Adipose tissue (tissue), 3 donors: ENCODE results near the gene BRS3. TPM values are rescaled to one million over a fixed set of nuclear protein-coding genes. Genes with fewer than 3 reads are reported as not detected.
"Not testable (repeated sequence)": the region's sequence is repeated elsewhere in the genome, so short reads cannot be mapped to it uniquely, and the experiment has no call there.

ENCODE experiments used
- H3K27ac ChIP-seq: one replicate; pipeline ENCODE4 v1.5.1; 2013; ENCODE audit warnings: low read depth, low read length
- WGBS, 3 donors: extraction: QIAGEN DNeasy Blood & Tissue Kit; methylation state at CpG; one replicate each; pipeline ENCODE4 v1.1.7; 2013; 5-methylcytosine and 5-hydroxymethylcytosine counted together
- polyA plus RNA-seq, 3 donors: library from polyadenylated mRNA; stranded (reverse); fragments of 200-250 nt; gene quantifications; one replicate each; pipeline ENCODE4 v1.2.3, GENCODE V29; 2013
- donor health status: healthy with polysubstance abuse.
- donor health status: Bipolar disorder and iron deficiency.
- donor health status: healthy.

BRS3 gene
- under 1 TPM in 1 of 3 donors, not detected in 2; 0.03 TPM for polyA plus RNA-seq

GRCh38 chrX:136487647-136488046 is at the start of gene BRS3:
Gene BRS3, plus strand, starts transcription at chrX:136487947. Its CDS starts 168 bp downstream, at chrX:136488115.
- WGBS, 3 donors, result 59 to 68% (median 67%) methylated on average over 4 of the region's 4 CpGs
- no peak within 1 kb of the TSS for H3K27ac ChIP-seq

GRCh38 chrX:136438192-136438591 is 49.6 kb upstream of the BRS3 start:
- no peak overlapping the region for H3K27ac ChIP-seq
- WGBS, 3 donors, result 55 to 83% (median 60%) methylated on average over 3 of the region's 3 CpGs

- not testable (repeated sequence) for H3K27ac ChIP-seq
- 87 to 94% (median 90%) methylated on average over 13 to 17 of the region's 18 CpGs for WGBS, 3 donors
Observed at GRCh38 chrX:136445674-136446073, 42.1 kb upstream of the BRS3 start.

DNA sequence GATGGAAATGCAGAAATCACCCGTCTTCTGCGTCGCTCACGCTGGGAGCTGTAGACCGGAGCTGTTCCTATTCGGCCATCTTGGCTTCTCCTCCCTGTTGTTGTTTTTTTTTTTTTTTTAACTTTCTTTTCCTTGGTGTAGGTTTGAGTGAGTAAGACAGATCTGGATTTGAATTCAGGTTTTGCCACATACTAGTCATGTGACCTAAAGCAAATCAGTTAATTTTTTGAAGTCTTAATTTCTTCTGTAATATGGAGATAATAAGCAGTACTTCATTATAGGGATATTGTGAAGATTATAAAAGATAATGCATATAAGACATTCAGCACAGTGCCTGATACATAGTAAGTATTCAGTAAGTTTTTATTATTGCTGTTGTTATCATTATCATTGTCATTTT is 41.5 kb upstream of the BRS3 start:
- no peak overlapping the region for H3K27ac ChIP-seq
- 78 to 97% (median 87%) methylated on average over 4 to 6 of the region's 6 CpGs for WGBS, 3 donors

DNA sequence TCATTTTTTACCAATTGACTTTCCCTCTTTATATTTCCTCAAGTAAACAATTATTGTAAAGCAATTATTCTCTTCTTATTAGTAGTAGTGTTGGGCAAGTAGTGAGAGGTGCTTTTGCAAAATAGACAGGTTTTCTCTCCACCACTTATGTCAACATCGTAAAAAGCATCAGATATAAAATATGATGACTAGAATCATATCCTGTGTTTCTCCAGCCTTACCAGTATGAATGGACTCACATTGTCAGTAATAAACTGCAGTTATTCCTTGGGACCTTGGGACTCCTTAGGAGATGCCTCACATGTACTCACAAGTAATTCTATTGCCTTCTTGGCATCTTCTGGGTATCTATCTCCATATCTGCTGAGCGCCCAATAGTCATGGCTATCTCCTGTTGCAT is 40.4 kb upstream of the BRS3 start:
- no peak overlapping the region for H3K27ac ChIP-seq
- 83 to 95% (median 88%) methylated on average over 2 of the region's 2 CpGs for WGBS, 3 donors

GRCh38 chrX:136447968-136448367 is 39.8 kb upstream of the BRS3 start:
- no peak overlapping the region for H3K27ac ChIP-seq

- no peak overlapping the region for H3K27ac ChIP-seq
- 50 to 60% (median 60%) methylated on average over 8 of the region's 8 CpGs for WGBS, 3 donors
Observed at GRCh38 chrX:136450050-136450830, 37.5 kb upstream of the BRS3 start.

DNA sequence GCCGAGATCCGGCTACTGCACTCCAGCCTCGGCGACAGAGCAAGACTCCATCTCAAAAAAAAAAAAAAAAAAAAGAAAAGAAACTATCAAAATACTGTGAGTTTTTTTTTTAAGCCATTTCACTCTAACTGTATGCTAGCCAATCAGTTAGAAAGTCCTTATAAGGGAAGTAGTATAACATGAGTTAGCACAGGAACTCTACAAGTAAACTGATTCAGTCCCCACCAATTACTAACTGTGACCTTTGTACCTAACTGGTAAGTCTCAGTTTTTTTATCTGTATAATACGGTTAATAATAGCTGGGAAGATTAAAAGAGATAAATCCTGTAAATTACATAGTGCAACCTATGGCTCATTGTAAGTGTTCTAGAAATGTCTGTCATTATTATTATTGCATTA is 35.1 kb upstream of the BRS3 start:
- H3K27ac ChIP-seq, result no peak overlapping the region
- 90 to 95% (median 91%) methylated on average over 5 of the region's 5 CpGs for WGBS, 3 donors

GRCh38 chrX:136453114-136453513 is 34.6 kb upstream of the BRS3 start:
- 76 to 81% (median 79%) methylated on average over 1 of the region's 1 CpG for WGBS, 3 donors
- H3K27ac ChIP-seq, result no peak overlapping the region

- no peak overlapping the region for H3K27ac ChIP-seq
- 39 to 74% (median 48%) methylated on average over 1 of the region's 1 CpG for WGBS, 3 donors
Observed at GRCh38 chrX:136453771-136454170, 34.0 kb upstream of the BRS3 start.

DNA sequence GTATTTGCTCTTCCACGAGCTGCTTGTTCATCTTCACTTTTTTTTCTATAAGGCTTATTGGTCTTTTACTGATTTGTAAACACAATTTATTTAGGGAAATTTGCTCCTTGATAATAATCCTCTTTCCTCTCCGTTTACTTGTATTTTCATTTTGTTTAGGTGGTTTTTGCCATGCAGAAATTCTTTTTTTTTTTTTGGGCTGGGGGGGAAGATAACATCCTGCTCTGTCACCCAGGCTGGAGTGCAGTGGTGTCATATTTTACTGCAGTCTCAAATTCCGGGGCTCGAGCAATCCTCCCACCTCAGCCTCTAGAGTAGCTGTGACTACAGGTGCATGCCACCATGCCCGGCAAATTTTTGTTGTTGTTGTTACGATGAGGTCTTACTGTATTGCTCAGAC is 31.6 kb upstream of the BRS3 start:
- H3K27ac ChIP-seq, result no peak overlapping the region
- 80 to 87% (median 87%) methylated on average over 6 of the region's 6 CpGs for WGBS, 3 donors

DNA sequence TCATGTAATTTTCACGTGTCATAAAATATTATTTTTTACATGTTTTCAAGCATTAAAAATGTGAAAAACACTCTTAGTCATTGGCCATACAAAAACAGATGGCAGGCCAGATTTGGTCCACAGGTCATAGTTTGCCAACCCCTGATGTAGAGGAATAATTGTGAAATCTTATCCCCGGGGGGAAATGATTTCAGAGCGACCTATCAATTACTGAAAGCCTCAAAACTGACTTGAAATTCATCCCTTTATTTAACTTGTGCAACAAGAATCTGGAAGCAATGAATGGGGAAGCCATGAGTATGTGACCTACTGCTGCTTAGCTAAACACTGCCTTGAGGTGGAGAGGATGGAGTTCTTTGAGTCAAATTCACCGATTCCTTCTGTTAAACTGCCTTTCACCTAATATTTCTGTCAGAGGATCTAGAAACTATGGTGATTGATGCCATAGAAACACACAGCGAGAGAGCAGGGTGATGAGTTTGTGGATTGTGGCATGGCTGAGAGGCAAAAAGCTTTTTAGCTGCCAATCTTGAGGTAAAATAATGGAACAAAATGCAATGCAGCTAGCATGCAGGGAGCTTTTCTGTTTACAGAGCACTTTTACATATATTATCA is 30.3 kb upstream of the BRS3 start:
- WGBS, 3 donors, result 44 to 70% (median 50%) methylated on average over 5 of the region's 5 CpGs

GRCh38 chrX:136464589-136464988 is 23.2 kb upstream of the BRS3 start:
- no peak overlapping the region for H3K27ac ChIP-seq
- WGBS, 3 donors, result 72 to 91% (median 87%) methylated on average over 1 to 3 of the region's 3 CpGs

More for the DNA sequence above, 30.3 kb upstream of the BRS3 start:
- H3K27ac ChIP-seq, result no peak overlapping the region

DNA sequence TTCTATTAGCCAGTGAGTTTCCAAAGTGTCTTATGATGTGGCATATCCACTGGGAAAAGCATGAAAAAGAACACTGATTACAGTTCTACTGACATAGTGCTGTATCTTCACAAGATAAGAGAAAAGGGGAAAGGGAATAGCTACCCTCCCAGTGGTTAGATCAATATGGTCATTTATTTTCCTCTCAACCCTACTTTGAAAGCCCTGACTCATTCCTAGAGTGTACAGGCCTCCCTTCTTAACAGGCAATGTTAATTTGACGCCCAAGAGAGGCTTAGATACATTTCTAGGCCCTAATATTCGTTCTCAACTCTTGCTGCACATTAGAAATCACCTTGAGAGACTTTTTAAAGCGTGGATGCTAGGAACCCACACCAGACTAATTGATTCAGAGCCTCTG is 20.4 kb upstream of the BRS3 start:
- 53 to 77% (median 68%) methylated on average over 3 of the region's 3 CpGs for WGBS, 3 donors
- H3K27ac ChIP-seq, result no peak overlapping the region

DNA sequence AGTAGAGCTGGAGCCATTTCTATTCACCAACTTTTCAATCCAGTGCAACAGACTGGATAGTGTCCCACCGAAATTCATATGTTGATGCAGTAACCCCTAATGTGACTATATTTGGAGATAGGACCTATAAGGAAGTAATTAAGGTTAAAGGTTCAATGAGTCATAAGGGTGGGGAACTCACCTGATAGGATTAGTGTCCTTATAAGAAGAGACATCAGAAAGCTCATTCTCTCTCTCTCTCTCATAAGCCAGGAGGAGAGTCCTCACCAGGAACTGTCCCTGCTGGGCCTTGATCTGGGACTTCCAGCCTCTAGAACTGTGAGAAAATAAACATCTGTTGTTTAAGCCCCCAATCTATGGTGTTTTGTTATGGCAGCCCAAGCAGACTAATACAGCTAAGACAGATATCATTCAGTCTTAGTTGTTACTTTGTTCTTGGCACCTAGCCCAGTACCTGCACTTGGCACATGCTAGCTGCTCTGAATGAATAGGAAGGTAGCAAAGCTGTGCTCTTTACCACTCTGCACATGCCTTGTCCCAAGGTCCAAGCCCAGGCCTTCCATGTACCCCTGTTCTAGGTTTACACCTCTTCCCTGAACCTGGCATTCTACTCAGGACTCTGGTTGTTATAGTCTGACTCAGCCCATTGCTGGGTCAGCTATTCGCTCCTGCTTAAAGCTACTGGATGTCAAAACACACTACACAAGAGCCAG is 19.2 kb upstream of the BRS3 start:
- H3K27ac ChIP-seq, result no peak overlapping the region
- 85 to 100% (median 94%) methylated on average over 2 of the region's 2 CpGs for WGBS, 3 donors

DNA sequence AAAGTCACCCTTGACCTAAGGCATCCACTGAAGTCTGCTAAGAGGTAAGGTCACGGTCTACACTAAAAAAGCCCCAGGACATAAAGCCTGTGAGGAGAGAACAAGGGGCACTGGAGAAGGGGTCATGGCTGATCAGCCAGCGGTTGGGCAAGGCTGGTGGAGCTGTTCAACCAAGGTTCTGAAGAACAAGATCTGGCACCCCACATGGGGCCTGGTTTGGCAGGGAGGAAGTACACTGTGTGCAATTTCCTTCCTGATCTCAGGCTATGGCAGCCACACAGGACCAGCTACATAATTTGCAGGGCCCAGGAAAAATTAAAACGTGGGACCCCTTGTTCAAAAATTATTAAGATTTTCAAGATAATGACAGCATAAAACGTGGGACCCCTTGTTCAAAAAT is 14.1 kb upstream of the BRS3 start:
- 52 to 78% (median 72%) methylated on average over 4 of the region's 4 CpGs for WGBS, 3 donors
- H3K27ac ChIP-seq, result no peak overlapping the region

DNA sequence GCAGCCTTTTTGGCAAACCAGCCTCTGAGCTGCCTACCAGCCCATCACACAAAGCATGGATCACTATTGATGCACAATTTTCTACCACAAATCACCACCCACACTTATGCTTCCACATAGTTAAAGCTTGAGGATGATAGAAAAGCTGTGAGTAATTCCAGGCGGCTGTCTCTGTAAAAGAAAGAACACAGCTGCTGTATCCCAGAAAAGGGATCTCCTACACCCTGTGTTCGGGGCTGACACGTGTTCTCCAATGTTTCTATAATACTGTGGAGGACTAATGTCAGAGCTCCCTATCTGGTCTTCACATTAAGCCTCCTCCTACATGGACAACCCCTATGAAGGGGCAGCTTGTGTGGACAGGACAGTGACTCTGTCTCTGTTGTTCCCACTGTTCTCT is 12.5 kb upstream of the BRS3 start:
- H3K27ac ChIP-seq, result no peak overlapping the region
- 50 to 68% (median 63%) methylated on average over 3 of the region's 3 CpGs for WGBS, 3 donors

GRCh38 chrX:136476501-136476900 is 11.2 kb upstream of the BRS3 start:
- WGBS, 3 donors, result 81 to 90% (median 83%) methylated on average over 2 of the region's 2 CpGs

GRCh38 chrX:136477026-136477425 is 10.7 kb upstream of the BRS3 start:
- no peak overlapping the region for H3K27ac ChIP-seq
- WGBS, 3 donors, result 73 to 75% (median 74%) methylated on average over 2 of the region's 2 CpGs

More at GRCh38 chrX:136476501-136476900, 11.2 kb upstream of the BRS3 start:
- no peak overlapping the region for H3K27ac ChIP-seq
